Fibroblast of mammary gland (primary cell): ENCODE data around the gene NFATC2.

Experiments
- DNase-seq: peaks from one replicate; pipeline ENCODE4 v3.0.0-alpha.2; 2010; ENCODE audit warnings: low read depth
- H3K4me3 ChIP-seq: 2 replicates; pipeline ENCODE4 v1.5.1; 2011; ENCODE audit warnings: low read depth, mild to moderate bottlenecking, low read length, moderate library complexity; ENCODE audit not compliant: control insufficient read depth
- TF ChIP-seq, protein P1 (sequence below): conservative IDR thresholded peaks from 2 replicates; pipeline ENCODE4 v1.5.1; 2011; ENCODE audit warnings: low read depth, low read length, inconsistent platforms; ENCODE audit not compliant: control insufficient read depth, insufficient read depth

The NFATC2 gene

GRCh38 chr20:51356871-51357270, 185.6 kb downstream of the NFATC2 start:
- TF ChIP-seq, protein P1, sequence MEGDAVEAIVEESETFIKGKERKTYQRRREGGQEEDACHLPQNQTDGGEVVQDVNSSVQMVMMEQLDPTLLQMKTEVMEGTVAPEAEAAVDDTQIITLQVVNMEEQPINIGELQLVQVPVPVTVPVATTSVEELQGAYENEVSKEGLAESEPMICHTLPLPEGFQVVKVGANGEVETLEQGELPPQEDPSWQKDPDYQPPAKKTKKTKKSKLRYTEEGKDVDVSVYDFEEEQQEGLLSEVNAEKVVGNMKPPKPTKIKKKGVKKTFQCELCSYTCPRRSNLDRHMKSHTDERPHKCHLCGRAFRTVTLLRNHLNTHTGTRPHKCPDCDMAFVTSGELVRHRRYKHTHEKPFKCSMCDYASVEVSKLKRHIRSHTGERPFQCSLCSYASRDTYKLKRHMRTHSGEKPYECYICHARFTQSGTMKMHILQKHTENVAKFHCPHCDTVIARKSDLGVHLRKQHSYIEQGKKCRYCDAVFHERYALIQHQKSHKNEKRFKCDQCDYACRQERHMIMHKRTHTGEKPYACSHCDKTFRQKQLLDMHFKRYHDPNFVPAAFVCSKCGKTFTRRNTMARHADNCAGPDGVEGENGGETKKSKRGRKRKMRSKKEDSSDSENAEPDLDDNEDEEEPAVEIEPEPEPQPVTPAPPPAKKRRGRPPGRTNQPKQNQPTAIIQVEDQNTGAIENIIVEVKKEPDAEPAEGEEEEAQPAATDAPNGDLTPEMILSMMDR: no peak
- no peak for DNase-seq
- H3K4me3 ChIP-seq: no peak overlapping the region

- peak; percentile 83 for DNase-seq
Observed at GRCh38 chr20:51354769-51355319, 187.7 kb downstream of the NFATC2 start.

GRCh38 chr20:51354191-51354768, 188.2 kb downstream of the NFATC2 start:
- H3K4me3 ChIP-seq: no peak overlapping the region
- TF ChIP-seq, protein P1: no peak
- peak; percentile 77 for DNase-seq

More at GRCh38 chr20:51354769-51355319, 187.7 kb downstream of the NFATC2 start:
- TF ChIP-seq, protein P1: no peak
- H3K4me3 ChIP-seq: no peak overlapping the region

DNA sequence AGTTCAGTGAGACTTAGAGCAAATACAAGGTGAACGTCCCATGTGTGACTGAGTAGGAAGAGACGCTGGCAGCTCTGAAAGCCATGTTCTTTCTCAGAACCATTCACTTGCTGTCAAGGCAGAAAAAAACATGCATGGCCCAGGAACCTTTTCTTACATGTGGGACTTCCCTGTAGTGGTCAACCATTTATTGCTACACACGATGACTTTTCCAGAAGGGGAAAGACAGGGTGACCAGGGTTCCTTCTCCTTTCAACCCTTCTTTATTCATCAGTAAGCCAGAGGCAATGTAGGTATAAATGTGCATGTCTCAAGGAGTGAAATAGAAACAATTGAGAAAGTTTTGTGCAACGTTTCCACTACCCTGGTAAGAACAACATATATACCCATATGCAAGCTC, 189.0 kb downstream of the NFATC2 start:
- no peak for DNase-seq
- TF ChIP-seq, protein P1: no peak
- H3K4me3 ChIP-seq: no peak overlapping the region

DNA sequence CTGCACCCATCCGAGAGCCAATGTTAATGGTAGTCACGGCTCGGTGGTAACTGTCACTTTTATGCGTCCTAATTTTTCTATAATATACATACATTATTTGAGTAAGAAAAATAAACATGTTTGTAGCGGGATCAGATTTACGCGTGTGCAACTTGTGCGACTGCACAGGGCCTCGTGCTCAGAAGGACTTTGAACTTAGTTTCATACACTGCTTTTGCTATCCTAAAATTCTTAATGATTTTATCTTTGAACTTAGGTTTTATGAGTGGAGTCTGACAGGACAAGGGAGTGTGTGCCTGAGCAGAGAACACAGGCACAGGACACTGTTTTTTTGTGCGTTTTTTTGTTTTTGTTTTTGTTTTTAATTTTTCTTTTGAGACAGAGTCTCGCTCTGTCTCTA, 189.7 kb downstream of the NFATC2 start:
- no peak overlapping the region for H3K4me3 ChIP-seq
- TF ChIP-seq, protein P1: no peak
- no peak for DNase-seq

DNA sequence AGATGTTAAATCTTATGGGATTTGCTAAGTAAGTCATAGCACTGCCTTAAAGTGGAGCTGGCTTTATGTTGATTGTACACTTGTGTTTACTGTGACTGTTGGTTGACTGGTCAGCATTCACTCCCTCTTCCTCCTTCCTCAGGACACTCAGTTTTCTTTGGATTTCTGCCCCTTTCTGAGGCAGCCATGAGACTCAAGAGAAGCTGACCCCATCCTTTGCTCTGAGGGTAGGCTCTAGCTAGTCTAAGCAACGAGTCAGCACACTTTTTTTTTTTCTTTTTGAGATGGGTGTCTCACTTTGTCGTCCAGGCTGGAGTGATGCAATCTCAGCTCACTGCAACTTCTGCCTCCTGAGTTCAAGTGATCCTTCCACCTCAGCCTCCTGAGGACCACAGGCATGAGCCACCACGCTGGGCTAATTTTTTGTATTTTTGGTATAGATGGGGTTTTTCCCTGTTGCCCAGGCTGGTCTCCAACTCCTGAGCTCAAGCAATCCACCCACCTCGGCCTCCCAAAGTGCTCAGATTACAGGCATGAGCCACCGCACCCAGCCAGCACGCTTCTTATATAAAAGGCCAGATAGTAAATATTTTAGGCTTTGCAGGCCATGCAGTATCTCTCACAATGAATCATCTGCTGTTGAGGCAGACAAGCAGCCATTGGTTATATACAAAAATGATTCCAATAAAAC, 191.4 kb downstream of the NFATC2 start:
- H3K4me3 ChIP-seq: no peak overlapping the region
- DNase-seq: peak; percentile 97
- TF ChIP-seq, protein P1: no peak
